ENCODE results near the gene TXNIP.

Gene TXNIP

DNA sequence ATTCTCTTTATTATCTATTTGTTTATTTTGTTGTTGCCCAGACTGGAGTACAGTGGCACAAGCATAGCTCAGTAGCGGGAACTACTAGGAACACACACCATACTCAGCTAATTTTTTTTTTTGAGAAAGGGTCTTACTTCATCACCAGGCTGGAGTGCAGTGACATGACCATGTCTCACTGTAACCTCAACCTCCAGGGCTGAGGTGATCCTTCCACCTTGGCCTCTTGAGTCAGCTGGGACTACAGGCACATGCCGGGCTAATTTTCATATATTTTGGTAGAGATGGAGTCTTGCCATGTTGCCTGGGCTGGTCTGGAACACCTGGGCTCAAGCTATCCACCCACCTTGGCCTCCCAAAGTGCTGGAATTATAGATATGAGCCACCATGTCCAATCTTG, 5.3 kb upstream of the TXNIP start:
- no peaks in the 10 kb centered on the region for H3K36me3 ChIP-seq (replicated peaks; ENCODE audit: low read depth, low read length)
- H3K4me1 ChIP-seq (ENCODE audit: low read length), result peaks cover 21% of the 10 kb centered on the region
- H3K9ac ChIP-seq (ENCODE audit: low read length), result peak overlapping the region; percentile 1; the same call in 1 of the 2 replicates
- H3K79me2 ChIP-seq (ENCODE audit: low read length), result no peaks in the 10 kb centered on the region
- H3K27ac ChIP-seq (ENCODE audit: low read length), result no peak overlapping the region
- TF ChIP-seq EZH2phosphoT487 (IDR thresholded peaks at IDR 0.05; ENCODE audit: low read depth), result no peak
- TF ChIP-seq, protein P1, sequence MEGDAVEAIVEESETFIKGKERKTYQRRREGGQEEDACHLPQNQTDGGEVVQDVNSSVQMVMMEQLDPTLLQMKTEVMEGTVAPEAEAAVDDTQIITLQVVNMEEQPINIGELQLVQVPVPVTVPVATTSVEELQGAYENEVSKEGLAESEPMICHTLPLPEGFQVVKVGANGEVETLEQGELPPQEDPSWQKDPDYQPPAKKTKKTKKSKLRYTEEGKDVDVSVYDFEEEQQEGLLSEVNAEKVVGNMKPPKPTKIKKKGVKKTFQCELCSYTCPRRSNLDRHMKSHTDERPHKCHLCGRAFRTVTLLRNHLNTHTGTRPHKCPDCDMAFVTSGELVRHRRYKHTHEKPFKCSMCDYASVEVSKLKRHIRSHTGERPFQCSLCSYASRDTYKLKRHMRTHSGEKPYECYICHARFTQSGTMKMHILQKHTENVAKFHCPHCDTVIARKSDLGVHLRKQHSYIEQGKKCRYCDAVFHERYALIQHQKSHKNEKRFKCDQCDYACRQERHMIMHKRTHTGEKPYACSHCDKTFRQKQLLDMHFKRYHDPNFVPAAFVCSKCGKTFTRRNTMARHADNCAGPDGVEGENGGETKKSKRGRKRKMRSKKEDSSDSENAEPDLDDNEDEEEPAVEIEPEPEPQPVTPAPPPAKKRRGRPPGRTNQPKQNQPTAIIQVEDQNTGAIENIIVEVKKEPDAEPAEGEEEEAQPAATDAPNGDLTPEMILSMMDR (IDR thresholded peaks at IDR 0.05; ENCODE audit: low read depth, low read length), result no peak
- no peaks in the 10 kb centered on the region for H3K27me3 ChIP-seq (ENCODE audit: low read depth, low read length)
- H2AFZ ChIP-seq (ENCODE audit: low read depth, low read length), result no peak overlapping the region
- H4K20me1 ChIP-seq (ENCODE audit: insufficient read depth, low read length), result no peaks in the 10 kb centered on the region
- peak overlapping the region; percentile 52 for H3K4me2 ChIP-seq (ENCODE audit: low read length)
- H3K9me3 ChIP-seq (ENCODE audit: insufficient read depth, low read length), result no peaks in the 10 kb centered on the region
- H3K4me3 ChIP-seq (ENCODE audit: low read length), result no peak overlapping the region

GRCh38 chr1:145999321-146000024, 3.1 kb upstream of the TXNIP start:
- Histone ChIP-seq H3K79me2 (ENCODE audit: low read length) (peaks cover 18% of the 10 kb centered on the region), H3K4me2 (ENCODE audit: low read length) (no peak overlapping the region), H3K27me3 (ENCODE audit: low read depth, low read length) (no peaks in the 10 kb centered on the region), H3K9ac (ENCODE audit: low read length) (no peak overlapping the region), H3K36me3 (replicated peaks; ENCODE audit: low read depth, low read length) (peaks cover 16% of the 10 kb centered on the region), H3K4me3 (ENCODE audit: low read length) (no peak overlapping the region), H2AFZ (ENCODE audit: low read depth, low read length) (no peak overlapping the region), H3K9me3 (ENCODE audit: insufficient read depth, low read length) (no peaks in the 10 kb centered on the region), H3K4me1 (ENCODE audit: low read length) (peaks cover 28% of the 10 kb centered on the region), H3K27ac (ENCODE audit: low read length) (0 out of 2 replicates have a peak overlapping the region, but pooled peaks have one; percentile 0), H4K20me1 (ENCODE audit: insufficient read depth, low read length) (peaks cover 14% of the 10 kb centered on the region)
- TF ChIP-seq, protein P1 (IDR thresholded peaks at IDR 0.05; ENCODE audit: low read depth, low read length), result no peak
- no peak for TF ChIP-seq EZH2phosphoT487 (IDR thresholded peaks at IDR 0.05; ENCODE audit: low read depth)

GRCh38 chr1:145997718-145998023, 1.3 kb upstream of the TXNIP start:
- peak overlapping the region; percentile 95; the same call in 1 of the 2 replicates for H3K9ac ChIP-seq (ENCODE audit: low read length)
- peaks cover 21% of the 10 kb centered on the region for H3K79me2 ChIP-seq (ENCODE audit: low read length)
- no peak overlapping the region for H2AFZ ChIP-seq (ENCODE audit: low read depth, low read length)

GRCh38 chr1:145997016-145997717, 788 bp upstream of the TXNIP start:
- Histone ChIP-seq H3K9ac (ENCODE audit: low read length) (peak overlapping the region; percentile 95), H3K4me2 (ENCODE audit: low read length) (peak overlapping the region; percentile 90), H3K79me2 (ENCODE audit: low read length) (peaks cover 21% of the 10 kb centered on the region), H2AFZ (ENCODE audit: low read depth, low read length) (peak overlapping the region; percentile 41; the same call in 1 of the 2 replicates), H3K27ac (ENCODE audit: low read length) (peak overlapping the region; percentile 68), H3K36me3 (replicated peaks; ENCODE audit: low read depth, low read length) (peaks cover 40% of the 10 kb centered on the region), H3K4me3 (ENCODE audit: low read length) (peak overlapping the region; percentile 90), H3K4me1 (ENCODE audit: low read length) (peaks cover 29% of the 10 kb centered on the region), H3K9me3 (ENCODE audit: insufficient read depth, low read length) (no peaks in the 10 kb centered on the region), H4K20me1 (ENCODE audit: insufficient read depth, low read length) (peaks cover 35% of the 10 kb centered on the region), H3K27me3 (ENCODE audit: low read depth, low read length) (no peaks in the 10 kb centered on the region)
- TF ChIP-seq EZH2phosphoT487 (IDR thresholded peaks at IDR 0.05; ENCODE audit: low read depth), result no peak
- TF ChIP-seq, protein P1 (IDR thresholded peaks at IDR 0.05; ENCODE audit: low read depth, low read length), result no peak

More at GRCh38 chr1:145997718-145998023, 1.3 kb upstream of the TXNIP start:
- TF ChIP-seq, protein P1 (IDR thresholded peaks at IDR 0.05; ENCODE audit: low read depth, low read length), result no peak
- no peak for TF ChIP-seq EZH2phosphoT487 (IDR thresholded peaks at IDR 0.05; ENCODE audit: low read depth)
- Histone ChIP-seq H3K27me3 (ENCODE audit: low read depth, low read length) (no peaks in the 10 kb centered on the region), H3K27ac (ENCODE audit: low read length) (no peak overlapping the region), H4K20me1 (ENCODE audit: insufficient read depth, low read length) (peaks cover 32% of the 10 kb centered on the region), H3K4me1 (ENCODE audit: low read length) (peaks cover 29% of the 10 kb centered on the region), H3K36me3 (replicated peaks; ENCODE audit: low read depth, low read length) (peaks cover 34% of the 10 kb centered on the region), H3K9me3 (ENCODE audit: insufficient read depth, low read length) (no peaks in the 10 kb centered on the region), H3K4me3 (ENCODE audit: low read length) (peak overlapping the region; percentile 90), H3K4me2 (ENCODE audit: low read length) (peak overlapping the region; percentile 90)

All from OCI-LY3 (cell line).